ENCODE results near the gene CNOT6L. TPM values are rescaled to one million over a fixed set of nuclear protein-coding genes. Genes with fewer than 3 reads are reported as not detected.

Gene CNOT6L
- total and polyA plus RNA-seq, 2 donors from 2014 or later, result 5.8 to 73.3 TPM

DNA sequence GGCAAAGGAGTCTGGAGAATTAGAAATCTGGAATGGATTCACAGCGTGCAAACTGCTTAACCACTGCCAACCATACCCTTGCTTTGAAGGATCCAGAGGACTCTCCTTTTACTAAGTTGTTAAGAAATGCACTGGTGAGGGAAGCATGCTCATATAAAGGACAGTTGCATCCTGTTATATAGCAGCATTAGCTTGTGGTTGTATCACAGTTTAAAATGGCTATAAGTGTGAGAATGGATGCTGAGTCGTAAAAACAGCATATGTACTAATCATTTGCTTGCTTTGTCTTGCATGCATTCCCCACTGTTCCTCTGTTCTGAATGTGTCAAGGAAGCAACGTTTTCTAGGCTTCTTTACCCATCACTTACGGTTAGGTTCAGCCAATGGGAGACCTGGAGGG is 112.5 kb downstream of the CNOT6L start:
- no peaks in the 10 kb centered on the region for H3K27me3 ChIP-seq (ENCODE audit: control insufficient read depth, insufficient read depth, low read length)
- no peaks in the 10 kb centered on the region for H3K4me1 ChIP-seq (ENCODE audit: control insufficient read depth in 2 of 3, insufficient read depth in 2 of 3, low read depth in 1 of 3, low read length in 3 of 3)
- DNase-seq (no peak), FAIRE-seq (no peak)
- intact Hi-C loops (cut with DNase I), result no loop called here
- no peak overlapping the region for H3K4me3 ChIP-seq (ENCODE audit: low read length in 3 of 3)
- H3K36me3 ChIP-seq (ENCODE audit: control insufficient read depth in 2 of 3, insufficient read depth in 3 of 3, low read length in 3 of 3), result no peaks in the 10 kb centered on the region
- H3K9me3 ChIP-seq (ENCODE audit: control insufficient read depth in 2 of 3, insufficient read depth in 1 of 3, low read length in 3 of 3), result no peaks in the 10 kb centered on the region
- H3K27ac ChIP-seq (ENCODE audit: low read depth in 2 of 2, low read length in 2 of 2), result no peak overlapping the region
- TF ChIP-seq, protein P1, sequence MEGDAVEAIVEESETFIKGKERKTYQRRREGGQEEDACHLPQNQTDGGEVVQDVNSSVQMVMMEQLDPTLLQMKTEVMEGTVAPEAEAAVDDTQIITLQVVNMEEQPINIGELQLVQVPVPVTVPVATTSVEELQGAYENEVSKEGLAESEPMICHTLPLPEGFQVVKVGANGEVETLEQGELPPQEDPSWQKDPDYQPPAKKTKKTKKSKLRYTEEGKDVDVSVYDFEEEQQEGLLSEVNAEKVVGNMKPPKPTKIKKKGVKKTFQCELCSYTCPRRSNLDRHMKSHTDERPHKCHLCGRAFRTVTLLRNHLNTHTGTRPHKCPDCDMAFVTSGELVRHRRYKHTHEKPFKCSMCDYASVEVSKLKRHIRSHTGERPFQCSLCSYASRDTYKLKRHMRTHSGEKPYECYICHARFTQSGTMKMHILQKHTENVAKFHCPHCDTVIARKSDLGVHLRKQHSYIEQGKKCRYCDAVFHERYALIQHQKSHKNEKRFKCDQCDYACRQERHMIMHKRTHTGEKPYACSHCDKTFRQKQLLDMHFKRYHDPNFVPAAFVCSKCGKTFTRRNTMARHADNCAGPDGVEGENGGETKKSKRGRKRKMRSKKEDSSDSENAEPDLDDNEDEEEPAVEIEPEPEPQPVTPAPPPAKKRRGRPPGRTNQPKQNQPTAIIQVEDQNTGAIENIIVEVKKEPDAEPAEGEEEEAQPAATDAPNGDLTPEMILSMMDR (IDR thresholded peaks at IDR 0.05; ENCODE audit: borderline replicate concordance, extremely low read depth, insufficient read depth), result no peak
- no peak overlapping the region for H3K9ac ChIP-seq (ENCODE audit: low read length in 3 of 3)

DNA sequence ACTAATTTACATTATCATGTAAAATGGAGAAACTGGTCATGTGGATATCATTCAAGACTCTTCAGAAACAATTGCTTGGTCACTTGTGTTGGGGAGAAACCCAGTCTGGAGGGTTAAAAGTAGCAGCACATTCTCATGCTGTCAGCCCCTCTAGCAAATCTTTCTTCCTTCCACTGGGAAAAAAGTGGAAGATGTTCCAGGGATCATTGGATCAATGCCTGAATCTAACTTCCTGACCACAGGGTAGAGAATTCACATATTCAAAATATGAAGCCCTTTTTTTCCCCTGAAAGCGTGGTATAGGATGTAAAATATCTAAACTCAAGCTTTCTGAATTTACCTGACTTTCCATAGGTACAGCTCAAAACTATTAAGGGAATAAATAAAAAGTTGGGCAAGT is 115.5 kb downstream of the CNOT6L start:
- H3K27ac ChIP-seq (ENCODE audit: low read depth in 2 of 2, low read length in 2 of 2), result no peak overlapping the region
- intact Hi-C loops (cut with DNase I), result no loop called here
- no peaks in the 10 kb centered on the region for H3K27me3 ChIP-seq (ENCODE audit: control insufficient read depth, insufficient read depth, low read length)
- no peaks in the 10 kb centered on the region for H3K36me3 ChIP-seq (ENCODE audit: control insufficient read depth in 2 of 3, insufficient read depth in 3 of 3, low read length in 3 of 3)
- no peaks in the 10 kb centered on the region for H3K4me1 ChIP-seq (ENCODE audit: control insufficient read depth in 2 of 3, insufficient read depth in 2 of 3, low read depth in 1 of 3, low read length in 3 of 3)
- FAIRE-seq, result no peak
- H3K4me3 ChIP-seq (ENCODE audit: low read length in 3 of 3), result no peak overlapping the region
- no peaks in the 10 kb centered on the region for H3K9me3 ChIP-seq (ENCODE audit: control insufficient read depth in 2 of 3, insufficient read depth in 1 of 3, low read length in 3 of 3)
- no peak for DNase-seq
- H3K9ac ChIP-seq (ENCODE audit: low read length in 3 of 3), result no peak overlapping the region
- TF ChIP-seq, protein P1 (IDR thresholded peaks at IDR 0.05; ENCODE audit: borderline replicate concordance, extremely low read depth, insufficient read depth), result no peak

DNA sequence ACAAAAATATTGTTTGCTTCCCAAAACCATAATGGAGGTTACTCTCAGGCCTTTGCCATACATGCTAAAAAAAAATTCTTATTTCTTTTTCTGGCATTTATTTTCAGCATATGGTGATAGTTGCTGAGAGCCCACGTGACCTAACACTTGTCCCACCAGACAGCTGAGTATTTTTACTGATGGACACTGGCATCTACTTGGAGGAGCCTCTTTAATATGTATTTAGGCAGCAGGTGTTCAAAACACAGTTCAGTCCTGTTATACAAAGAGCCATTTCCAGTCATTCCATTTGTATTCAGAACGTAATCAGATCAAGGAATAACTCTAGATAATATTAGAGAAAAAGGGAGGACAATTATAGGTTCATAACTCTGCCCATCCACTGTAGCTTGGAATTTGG is 118.0 kb downstream of the CNOT6L start:
- peaks cover 0 to 4% (median 3%) of the 10 kb centered on the region in 3 donors for H3K4me1 ChIP-seq (ENCODE audit: control insufficient read depth in 2 of 3, insufficient read depth in 2 of 3, low read depth in 1 of 3, low read length in 3 of 3)
- DNase-seq (no peak), FAIRE-seq (no peak)
- H3K4me3 ChIP-seq (ENCODE audit: low read length in 3 of 3), result no peak overlapping the region
- no peak overlapping the region for H3K27ac ChIP-seq (ENCODE audit: low read depth in 2 of 2, low read length in 2 of 2)
- no peaks in the 10 kb centered on the region for H3K36me3 ChIP-seq (ENCODE audit: control insufficient read depth in 2 of 3, insufficient read depth in 3 of 3, low read length in 3 of 3)
- no peaks in the 10 kb centered on the region for H3K27me3 ChIP-seq (ENCODE audit: control insufficient read depth, insufficient read depth, low read length)
- TF ChIP-seq, protein P1 (IDR thresholded peaks at IDR 0.05; ENCODE audit: borderline replicate concordance, extremely low read depth, insufficient read depth), result no peak
- H3K9me3 ChIP-seq (ENCODE audit: control insufficient read depth in 2 of 3, insufficient read depth in 1 of 3, low read length in 3 of 3), result no peaks in the 10 kb centered on the region
- no peak overlapping the region for H3K9ac ChIP-seq (ENCODE audit: low read length in 3 of 3)
- intact Hi-C loops (cut with DNase I), result no loop called here

DNA sequence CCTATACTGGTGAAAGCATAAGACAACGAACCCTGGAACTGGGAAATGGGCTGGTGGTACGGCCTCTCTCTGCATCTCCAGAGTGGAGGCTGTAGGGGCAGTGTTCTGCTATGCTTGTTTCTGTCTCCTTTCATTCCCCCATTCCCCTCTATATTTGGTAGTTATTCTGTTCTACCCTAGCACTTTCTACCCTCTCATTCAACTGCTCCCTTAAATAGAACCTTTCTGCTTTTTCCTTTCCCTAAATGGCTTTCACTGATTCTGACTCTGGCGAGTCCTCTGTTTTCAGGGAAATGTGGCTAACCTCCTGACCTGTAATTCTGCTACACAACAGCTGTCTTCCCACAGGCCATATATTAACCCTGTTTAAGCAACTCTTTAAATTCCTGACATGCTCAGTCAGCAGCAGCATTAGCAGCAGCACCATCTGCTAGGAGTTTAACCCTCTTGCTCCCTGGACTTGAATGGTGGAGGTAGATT is 119.4 kb downstream of the CNOT6L start:
- DNase-seq (peak in 4 of 5 donors; percentile 71 to 94 (median 86)), FAIRE-seq (no peak)
- TF ChIP-seq, protein P1 (IDR thresholded peaks at IDR 0.05; ENCODE audit: borderline replicate concordance, extremely low read depth, insufficient read depth), result no peak
- no peak overlapping the region for H3K27ac ChIP-seq (ENCODE audit: low read depth in 2 of 2, low read length in 2 of 2)
- no peak overlapping the region for H3K4me3 ChIP-seq (ENCODE audit: low read length in 3 of 3)
- H3K36me3 ChIP-seq (ENCODE audit: control insufficient read depth in 2 of 3, insufficient read depth in 3 of 3, low read length in 3 of 3), result no peaks in the 10 kb centered on the region
- peaks cover 0 to 4% (median 3%) of the 10 kb centered on the region in 3 donors for H3K4me1 ChIP-seq (ENCODE audit: control insufficient read depth in 2 of 3, insufficient read depth in 2 of 3, low read depth in 1 of 3, low read length in 3 of 3)
- H3K9ac ChIP-seq (ENCODE audit: low read length in 3 of 3), result no peak overlapping the region
- no peaks in the 10 kb centered on the region for H3K27me3 ChIP-seq (ENCODE audit: control insufficient read depth, insufficient read depth, low read length)
- no peaks in the 10 kb centered on the region for H3K9me3 ChIP-seq (ENCODE audit: control insufficient read depth in 2 of 3, insufficient read depth in 1 of 3, low read length in 3 of 3)
- intact Hi-C loops (cut with DNase I), result no loop called here
